Endometrium (tissue), 2 donors: Measurements from ENCODE around the gene MVB12B.

ENCODE experiments used
- FAIRE-seq: peaks from 2 replicates; lab custom pipeline; 2012; peaks lifted over from hg19 to GRCh38; lab: Jason Lieb, UNC
- donor health status: control.
- donor health status: control.

MVB12B gene

GRCh38 chr9:126521551-126521950 is 194.9 kb downstream of the MVB12B start:
- FAIRE-seq, result no peak

GRCh38 chr9:126521976-126522590 is 195.5 kb downstream of the MVB12B start:
- no peak for FAIRE-seq

GRCh38 chr9:126522612-126523356 is 196.2 kb downstream of the MVB12B start:
- FAIRE-seq, result no peak

- FAIRE-seq, result no peak
Observed at GRCh38 chr9:126523611-126524111, 197.0 kb downstream of the MVB12B start.

GRCh38 chr9:126524353-126525077 is 197.9 kb downstream of the MVB12B start:
- FAIRE-seq, result no peak

GRCh38 chr9:126526218-126527108 is 199.8 kb downstream of the MVB12B start:
- FAIRE-seq, result no peak

- no peak for FAIRE-seq
Observed at GRCh38 chr9:126527109-126527825, 200.6 kb downstream of the MVB12B start.

GRCh38 chr9:126528111-126528510 is 201.5 kb downstream of the MVB12B start:
- no peak for FAIRE-seq

- no peak for FAIRE-seq
Observed at GRCh38 chr9:126528915-126529314, 202.3 kb downstream of the MVB12B start.

- no peak for FAIRE-seq
Observed at GRCh38 chr9:126531035-126531571, 204.5 kb downstream of the MVB12B start.

GRCh38 chr9:126531591-126531990 is 205.0 kb downstream of the MVB12B start:
- FAIRE-seq, result no peak

GRCh38 chr9:126532019-126532462 is 205.4 kb downstream of the MVB12B start:
- FAIRE-seq, result no peak

GRCh38 chr9:126532489-126532888 is 205.9 kb downstream of the MVB12B start:
- FAIRE-seq, result no peak

GRCh38 chr9:126532951-126533925 is 206.6 kb downstream of the MVB12B start:
- no peak for FAIRE-seq

- no peak for FAIRE-seq
Observed at GRCh38 chr9:126533926-126534310, 207.3 kb downstream of the MVB12B start.

GRCh38 chr9:126534431-126535186 is 208.0 kb downstream of the MVB12B start:
- no peak for FAIRE-seq

GRCh38 chr9:126536131-126536530 is 209.5 kb downstream of the MVB12B start:
- no peak for FAIRE-seq

- no peak for FAIRE-seq
Observed at GRCh38 chr9:126536841-126537465, 210.3 kb downstream of the MVB12B start.
